ENCODE data around the gene COX7A2L.
"Not testable (repeated sequence)": the region's sequence is repeated elsewhere in the genome, so short reads cannot be mapped to it uniquely, and the experiment has no call there.

COX7A2L gene

GRCh38 chr2:42337846-42338566, 23.0 kb downstream of the COX7A2L start:
- DNase-seq: no peak

GRCh38 chr2:42337356-42337820, 23.6 kb downstream of the COX7A2L start:
- no peak for DNase-seq

- no peak for DNase-seq
Observed at GRCh38 chr2:42336361-42336965, 24.6 kb downstream of the COX7A2L start.

GRCh38 chr2:42335514-42336104, 25.4 kb downstream of the COX7A2L start:
- DNase-seq: no peak

GRCh38 chr2:42334865-42335264, 26.2 kb downstream of the COX7A2L start:
- not testable (repeated sequence) for DNase-seq

GRCh38 chr2:42334220-42334619, 26.8 kb downstream of the COX7A2L start:
- DNase-seq: no peak

- DNase-seq: no peak
Observed at GRCh38 chr2:42333579-42333978, 27.4 kb downstream of the COX7A2L start.

- no peak for DNase-seq
Observed at GRCh38 chr2:42332575-42332974, 28.4 kb downstream of the COX7A2L start.

GRCh38 chr2:42331569-42332284, 29.3 kb downstream of the COX7A2L start:
- DNase-seq: no peak

GRCh38 chr2:42329736-42330135, 31.3 kb downstream of the COX7A2L start:
- no peak for DNase-seq

GRCh38 chr2:42328923-42329322, 32.1 kb downstream of the COX7A2L start:
- no peak for DNase-seq

GRCh38 chr2:42328148-42328833, 32.7 kb downstream of the COX7A2L start:
- DNase-seq: no peak

- no peak for DNase-seq
Observed at GRCh38 chr2:42327125-42327524, 33.9 kb downstream of the COX7A2L start.

GRCh38 chr2:42325609-42326008, 35.4 kb downstream of the COX7A2L start:
- no peak for DNase-seq

- DNase-seq: no peak
Observed at GRCh38 chr2:42324949-42325348, 36.1 kb downstream of the COX7A2L start.

GRCh38 chr2:42324244-42324643, 36.8 kb downstream of the COX7A2L start:
- DNase-seq: no peak

- DNase-seq: no peak
Observed at GRCh38 chr2:42321452-42322064, 39.5 kb downstream of the COX7A2L start.

- no peak for DNase-seq
Observed at GRCh38 chr2:42319265-42319664, 41.8 kb downstream of the COX7A2L start.

GRCh38 chr2:42317945-42318344, 43.1 kb downstream of the COX7A2L start:
- DNase-seq: no peak

GRCh38 chr2:42317486-42317885, 43.5 kb downstream of the COX7A2L start:
- DNase-seq: no peak

GRCh38 chr2:42316910-42317309, 44.1 kb downstream of the COX7A2L start:
- DNase-seq: no peak

- no peak for DNase-seq
Observed at GRCh38 chr2:42315844-42316470, 45.1 kb downstream of the COX7A2L start.
